Type B pancreatic cell (in vitro differentiated cells): Measurements from ENCODE around the gene NAA60. TPM values are rescaled to one million over a fixed set of nuclear protein-coding genes. Genes with fewer than 3 reads are reported as not detected.

Experiments
- DNase-seq: peaks from one replicate; pipeline ENCODE4 v3.0.0; 2021; ENCODE audit warnings: mixed read lengths; ENCODE audit not compliant: unreplicated experiment; ENCODE audit errors: extremely low spot score
- H3K27ac Mint-ChIP-seq: 2 replicates; pipeline ENCODE4 v1.8.0; 2021; ENCODE audit warnings: mild to moderate bottlenecking, mixed read lengths
- H3K27me3 Mint-ChIP-seq: 2 replicates; pipeline ENCODE4 v1.8.0; 2021; ENCODE audit warnings: mixed read lengths
- H3K36me3 Mint-ChIP-seq: 2 replicates; pipeline ENCODE4 v1.8.0; 2021; ENCODE audit warnings: mixed read lengths
- H3K4me1 Mint-ChIP-seq: one replicate; pipeline ENCODE4 v1.8.0; 2021; ENCODE audit warnings: mixed read lengths; ENCODE audit not compliant: unreplicated experiment
- H3K4me3 Mint-ChIP-seq: 2 replicates; pipeline ENCODE4 v1.8.0; 2021; ENCODE audit warnings: mild to moderate bottlenecking, mixed read lengths
- H3K9me3 Mint-ChIP-seq: 2 replicates; pipeline ENCODE4 v1.8.0; 2021; ENCODE audit warnings: mixed read lengths
- total RNA-seq: library from RNA; stranded (reverse); gene quantifications from 2 replicates; pipeline ENCODE4 v1.2.1, GENCODE V29; 2021; ENCODE audit warnings: low replicate concordance
- TF ChIP-seq, protein P1 (sequence below): fragments of 200-600 bp; sonication (generic); conservative IDR thresholded peaks from 2 replicates; pipeline ENCODE4 v1.5.0; 2021; ENCODE audit warnings: antibody characterized with exemption, mild to moderate bottlenecking

Gene NAA60
- total RNA-seq, 1 donor from 2014 or later = 51.1 TPM

DNA sequence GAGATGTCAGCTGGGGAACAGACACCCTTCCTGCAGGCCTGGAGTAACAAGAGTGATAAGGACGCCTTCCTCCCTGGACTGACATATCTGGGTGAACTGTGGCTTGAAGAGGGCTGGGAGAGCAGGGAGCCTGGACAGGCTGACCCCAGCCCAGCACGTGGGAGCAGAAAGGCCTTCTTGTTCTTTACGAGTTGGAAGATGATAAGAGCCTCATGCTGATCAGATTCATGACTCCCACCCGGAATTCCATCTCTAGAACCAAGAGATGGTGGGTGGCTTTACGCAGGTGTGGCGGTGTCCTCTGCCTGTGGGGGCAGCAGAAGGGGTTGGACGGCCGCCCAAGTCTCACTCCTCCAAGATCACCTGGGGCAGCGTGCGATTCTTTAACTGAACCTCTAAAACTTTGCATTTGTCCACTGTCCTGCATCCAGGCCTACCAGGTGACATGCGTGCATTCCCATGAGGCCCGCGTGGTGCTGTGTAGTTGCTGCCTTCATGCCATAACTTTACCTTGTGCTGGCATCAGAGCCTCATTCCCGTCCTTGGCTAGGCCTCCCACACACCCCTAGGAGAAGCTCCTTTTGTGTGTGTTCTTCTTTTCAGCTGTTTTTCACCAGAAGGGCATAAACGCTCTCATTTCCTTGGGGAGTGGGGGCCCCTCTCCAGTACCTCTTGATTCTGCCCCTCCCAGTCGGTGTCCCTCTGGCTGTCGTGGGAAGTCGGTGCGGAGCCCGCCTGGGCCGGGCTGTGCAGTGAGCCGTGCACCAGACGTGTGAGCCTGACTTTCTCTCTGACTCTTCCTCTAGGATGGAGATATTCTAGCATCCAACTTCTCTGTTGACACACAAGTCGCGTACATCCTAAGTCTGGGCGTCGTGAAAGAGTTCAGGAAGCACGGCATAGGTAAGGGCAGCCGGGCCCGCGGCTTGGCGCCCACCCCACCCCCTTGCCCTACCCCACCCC is 38.5 kb downstream of the NAA60 start:
- Mint-ChIP-seq H3K27me3 (no peaks in the 10 kb centered on the region), H3K9me3 (no peaks in the 10 kb centered on the region), H3K4me1 (peaks cover 6% of the 10 kb centered on the region), H3K27ac (no peak overlapping the region), H3K36me3 (peaks cover 31% of the 10 kb centered on the region), H3K4me3 (no peak overlapping the region)
- no peak for DNase-seq
- TF ChIP-seq, protein P1, sequence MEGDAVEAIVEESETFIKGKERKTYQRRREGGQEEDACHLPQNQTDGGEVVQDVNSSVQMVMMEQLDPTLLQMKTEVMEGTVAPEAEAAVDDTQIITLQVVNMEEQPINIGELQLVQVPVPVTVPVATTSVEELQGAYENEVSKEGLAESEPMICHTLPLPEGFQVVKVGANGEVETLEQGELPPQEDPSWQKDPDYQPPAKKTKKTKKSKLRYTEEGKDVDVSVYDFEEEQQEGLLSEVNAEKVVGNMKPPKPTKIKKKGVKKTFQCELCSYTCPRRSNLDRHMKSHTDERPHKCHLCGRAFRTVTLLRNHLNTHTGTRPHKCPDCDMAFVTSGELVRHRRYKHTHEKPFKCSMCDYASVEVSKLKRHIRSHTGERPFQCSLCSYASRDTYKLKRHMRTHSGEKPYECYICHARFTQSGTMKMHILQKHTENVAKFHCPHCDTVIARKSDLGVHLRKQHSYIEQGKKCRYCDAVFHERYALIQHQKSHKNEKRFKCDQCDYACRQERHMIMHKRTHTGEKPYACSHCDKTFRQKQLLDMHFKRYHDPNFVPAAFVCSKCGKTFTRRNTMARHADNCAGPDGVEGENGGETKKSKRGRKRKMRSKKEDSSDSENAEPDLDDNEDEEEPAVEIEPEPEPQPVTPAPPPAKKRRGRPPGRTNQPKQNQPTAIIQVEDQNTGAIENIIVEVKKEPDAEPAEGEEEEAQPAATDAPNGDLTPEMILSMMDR = no peak

DNA sequence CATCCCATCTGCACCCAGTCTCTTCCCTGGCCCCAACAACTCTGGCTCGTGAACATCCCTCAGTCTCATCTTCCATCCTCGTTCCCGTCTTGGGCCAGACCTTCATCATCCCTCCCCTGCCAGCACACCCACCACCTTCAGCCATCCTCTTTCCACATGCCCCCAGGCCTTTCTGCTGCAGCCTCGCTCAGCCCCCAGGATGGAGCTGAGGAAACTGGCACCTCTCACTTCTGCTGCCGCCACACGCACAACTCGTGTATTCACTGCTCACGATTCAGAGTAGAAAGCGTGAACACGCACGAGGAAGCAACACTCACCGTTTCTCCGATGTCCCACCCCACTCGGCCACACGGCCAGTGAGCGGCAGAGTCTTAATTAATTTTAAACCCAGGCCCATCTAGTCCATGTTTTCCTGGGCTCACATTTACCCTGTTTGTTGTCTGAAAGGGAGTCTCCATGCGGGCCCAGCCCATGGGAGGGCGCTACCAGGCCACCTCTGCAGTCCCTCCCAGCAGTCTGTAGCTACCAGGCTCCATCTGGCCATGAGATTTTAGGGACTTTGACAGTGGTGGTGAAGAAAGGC is 39.3 kb downstream of the NAA60 start:
- peaks cover 31% of the 10 kb centered on the region for H3K36me3 Mint-ChIP-seq
- no peak overlapping the region for H3K4me3 Mint-ChIP-seq
- H3K9me3 Mint-ChIP-seq = no peaks in the 10 kb centered on the region
- no peak overlapping the region for H3K27ac Mint-ChIP-seq
- no peaks in the 10 kb centered on the region for H3K27me3 Mint-ChIP-seq
- TF ChIP-seq, protein P1 = no peak
- no peak for DNase-seq
- peaks cover 6% of the 10 kb centered on the region for H3K4me1 Mint-ChIP-seq

DNA sequence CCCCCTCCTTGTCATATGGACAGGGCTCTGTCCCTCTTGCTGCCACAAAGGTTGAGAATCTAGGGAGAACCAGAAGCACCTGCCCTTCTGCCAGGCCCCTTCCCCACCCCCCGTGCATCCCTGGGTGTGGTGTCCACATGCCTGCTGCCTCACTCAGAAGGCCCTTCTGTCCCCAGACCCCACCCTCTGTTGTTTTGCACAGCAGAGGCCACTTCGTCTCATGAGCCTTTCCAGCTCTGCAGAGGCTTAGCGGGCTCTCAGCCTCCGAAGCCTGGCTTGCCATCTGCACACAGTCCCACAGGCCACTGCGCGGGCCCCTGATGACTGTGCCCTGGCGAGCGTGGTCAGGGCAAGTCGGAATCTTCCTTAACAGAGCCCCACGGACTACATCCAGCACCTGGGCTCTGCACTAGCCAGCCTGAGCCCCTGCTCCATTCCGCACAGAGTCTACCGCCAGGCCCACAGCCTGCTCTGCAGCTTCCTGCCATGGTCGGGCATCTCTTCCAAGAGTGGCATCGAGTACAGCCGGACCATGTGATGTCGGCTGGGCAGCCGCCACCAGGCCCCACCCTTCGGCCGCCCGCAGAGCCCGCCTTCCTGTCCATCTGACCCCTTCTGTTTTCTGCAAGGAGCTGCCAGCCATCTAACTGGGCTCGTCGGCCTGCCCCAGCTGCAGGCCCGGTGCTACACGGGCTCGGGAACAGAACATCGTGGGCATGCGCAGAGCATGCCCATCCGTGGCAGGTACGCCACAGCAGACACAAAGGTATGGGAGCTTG is 41.0 kb downstream of the NAA60 start:
- peaks cover 23% of the 10 kb centered on the region for H3K36me3 Mint-ChIP-seq
- no peaks in the 10 kb centered on the region for H3K27me3 Mint-ChIP-seq
- peak overlapping the region; percentile 48 for H3K27ac Mint-ChIP-seq
- DNase-seq = no peak
- no peak overlapping the region for H3K4me3 Mint-ChIP-seq
- H3K9me3 Mint-ChIP-seq = no peaks in the 10 kb centered on the region
- TF ChIP-seq, protein P1 = no peak
- no peaks in the 10 kb centered on the region for H3K4me1 Mint-ChIP-seq

DNA sequence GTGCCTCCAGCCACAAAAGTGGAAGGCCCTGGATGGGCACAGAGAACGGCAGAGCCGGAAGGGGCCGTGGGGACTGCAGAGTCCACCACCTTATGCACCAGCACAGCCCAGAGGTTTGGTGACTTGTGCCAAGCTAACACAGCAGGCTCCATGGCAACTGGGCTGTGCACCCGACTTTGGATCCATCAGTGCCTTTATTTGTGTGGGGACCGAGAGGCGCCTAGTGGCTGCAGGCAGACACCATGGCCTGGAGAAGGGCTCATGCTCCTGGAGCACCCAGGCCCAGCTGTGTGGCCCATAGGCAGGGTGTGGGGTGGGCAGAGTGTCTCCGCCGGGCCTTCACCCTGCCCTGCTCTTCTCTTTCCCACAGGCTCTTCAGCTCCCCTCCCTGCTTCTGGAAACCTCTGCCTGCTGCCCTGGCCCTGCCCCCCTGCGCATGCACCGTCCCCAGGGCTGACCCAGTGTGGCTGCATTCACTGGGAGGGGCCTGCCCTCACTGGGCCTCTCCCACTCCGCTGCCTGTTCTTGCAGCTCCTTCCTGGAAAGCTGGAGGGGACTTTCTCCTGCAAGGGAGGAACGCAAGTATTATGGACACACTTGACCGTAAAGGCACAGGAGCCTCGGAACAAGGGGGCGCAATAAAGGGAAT is 41.7 kb downstream of the NAA60 start:
- Mint-ChIP-seq H3K4me1 (no peaks in the 10 kb centered on the region), H3K27me3 (no peaks in the 10 kb centered on the region), H3K36me3 (peaks cover 20% of the 10 kb centered on the region), H3K27ac (no peak overlapping the region), H3K9me3 (no peaks in the 10 kb centered on the region), H3K4me3 (no peak overlapping the region)
- TF ChIP-seq, protein P1 = no peak
- no peak for DNase-seq

DNA sequence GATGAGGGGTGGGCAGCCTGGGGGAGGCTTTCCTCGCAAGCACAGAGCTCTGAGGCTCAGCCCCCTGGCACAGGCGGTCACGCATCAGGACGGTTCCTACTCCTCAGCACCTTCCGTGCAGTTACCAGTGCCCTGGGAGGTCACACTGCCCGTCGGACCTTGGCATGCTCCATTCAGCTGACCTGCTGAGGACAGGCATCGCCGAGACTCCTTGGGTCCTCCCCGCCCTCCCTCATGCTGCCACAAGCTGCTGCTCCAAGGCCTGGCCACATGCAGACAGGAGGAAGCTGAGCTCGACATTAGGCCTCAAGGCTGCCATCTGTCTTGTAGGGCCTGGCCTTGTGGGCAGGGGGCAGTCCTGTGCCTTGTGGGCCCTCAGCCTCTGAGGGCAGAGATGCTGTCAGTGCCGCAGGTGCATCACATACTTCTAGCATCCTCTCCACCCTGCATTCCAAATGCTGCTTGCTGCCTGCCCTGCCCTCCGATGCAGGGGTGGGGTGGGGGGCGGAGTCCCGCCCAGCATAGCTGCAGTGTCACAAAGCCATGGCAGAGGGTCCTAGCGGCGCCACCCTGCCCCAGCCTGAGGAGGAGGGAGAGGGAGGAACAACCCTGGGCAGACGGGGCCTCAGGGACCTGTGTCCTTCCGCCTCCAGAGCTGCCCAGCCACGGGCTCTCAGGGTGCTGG is 42.5 kb downstream of the NAA60 start:
- TF ChIP-seq, protein P1 = no peak
- Mint-ChIP-seq H3K9me3 (no peaks in the 10 kb centered on the region), H3K36me3 (peaks cover 20% of the 10 kb centered on the region), H3K27ac (no peak overlapping the region), H3K4me1 (no peaks in the 10 kb centered on the region), H3K27me3 (no peaks in the 10 kb centered on the region), H3K4me3 (no peak overlapping the region)
- no peak for DNase-seq
